ENCODE measurements around the gene DRAXIN.

The DRAXIN gene

DNA sequence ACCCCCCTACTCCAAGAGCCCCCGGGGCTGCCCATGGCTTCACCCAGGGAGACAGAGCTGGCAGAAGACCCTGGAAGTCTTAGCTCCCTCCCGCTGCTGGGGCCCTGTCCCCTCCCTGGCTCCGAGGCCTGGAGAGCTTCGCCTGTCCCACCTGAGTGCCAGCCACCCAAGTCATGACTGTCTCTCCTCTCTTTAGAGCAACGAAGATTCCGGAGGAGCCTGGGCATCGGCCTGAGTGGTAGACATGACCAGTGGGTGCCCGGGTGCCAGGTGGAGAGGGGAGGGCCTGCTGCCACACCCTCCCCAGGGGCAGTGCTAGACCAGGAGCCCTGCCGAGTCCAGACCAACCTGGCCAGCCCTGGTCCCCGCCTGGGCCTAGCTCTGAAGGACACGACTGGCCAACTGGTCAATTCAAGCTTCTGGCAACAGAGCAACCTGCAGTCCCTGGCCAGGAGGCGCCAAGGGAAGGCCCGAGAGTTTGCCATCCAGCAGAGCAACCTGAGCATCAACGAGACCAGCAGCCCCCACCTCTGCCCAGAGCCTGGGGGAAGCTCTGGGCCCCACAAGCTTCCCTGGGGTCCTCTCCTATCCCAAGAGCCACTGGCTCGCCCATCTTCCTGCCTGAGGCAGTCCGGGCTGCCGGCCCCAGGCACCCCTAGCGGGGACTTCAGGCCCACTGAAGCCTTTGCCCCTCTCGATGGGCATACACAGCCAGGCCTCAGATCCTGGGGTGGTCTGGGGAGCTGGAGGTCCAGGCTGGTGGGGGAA, 74.3 kb downstream of the DRAXIN start:
- TF ChIP-seq LEF1 (IDR thresholded peaks at IDR 0.05; ENCODE audit: borderline replicate concordance) (no peak), L3MBTL2 (conservative IDR thresholded peaks at IDR 0.05) (no peak)
- ChIA-PET POLR2A (no interaction called here), CTCF (no interaction called here)
- no peak for DNase-seq (ENCODE audit: extremely low spot score)

DNA sequence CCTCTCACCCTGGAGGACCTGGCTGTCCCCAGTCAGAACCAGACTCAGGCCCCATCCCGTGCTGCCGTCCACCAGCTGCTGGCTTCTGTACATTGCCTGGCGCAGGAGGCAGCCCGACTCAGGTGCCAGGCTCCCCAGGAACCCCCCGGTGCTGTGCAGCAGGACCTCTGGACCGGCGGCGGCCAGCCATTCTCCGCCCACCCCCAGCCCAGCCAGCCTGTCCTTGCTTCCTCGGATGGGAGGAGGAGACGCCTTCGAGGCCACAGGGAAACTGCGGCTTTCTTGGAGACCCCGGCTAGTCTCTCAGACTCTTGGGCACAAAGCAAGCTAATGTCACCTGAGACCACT, 74.9 kb downstream of the DRAXIN start:
- POLR2A ChIA-PET, result no interaction called here
- no peak for DNase-seq (ENCODE audit: extremely low spot score)
- TF ChIP-seq FOXK2 (IDR thresholded peaks at IDR 0.05) (no peak), L3MBTL2 (conservative IDR thresholded peaks at IDR 0.05) (no peak), FOXM1 (IDR thresholded peaks at IDR 0.05; ENCODE audit: borderline replicate concordance) (no peak), SUZ12 (IDR thresholded peaks at IDR 0.05) (no peak), ARNT (IDR thresholded peaks at IDR 0.05) (no peak), BHLHE40 (IDR thresholded peaks at IDR 0.05; ENCODE audit: borderline replicate concordance) (no peak), SP1 (IDR thresholded peaks at IDR 0.05) (no peak), ELF4 (IDR thresholded peaks at IDR 0.05) (no peak), FOXA1 (IDR thresholded peaks at IDR 0.05) (no peak), HDGF (IDR thresholded peaks at IDR 0.05; ENCODE audit: borderline replicate concordance) (no peak), ZNF384 (IDR thresholded peaks at IDR 0.05) (no peak), LEF1 (IDR thresholded peaks at IDR 0.05; ENCODE audit: borderline replicate concordance) (no peak), TARDBP (IDR thresholded peaks at IDR 0.05) (no peak), NFRKB (IDR thresholded peaks at IDR 0.05) (no peak), CTBP1 (IDR thresholded peaks at IDR 0.05; ENCODE audit: borderline replicate concordance) (no peak)
- TF ChIP-seq, protein P1, sequence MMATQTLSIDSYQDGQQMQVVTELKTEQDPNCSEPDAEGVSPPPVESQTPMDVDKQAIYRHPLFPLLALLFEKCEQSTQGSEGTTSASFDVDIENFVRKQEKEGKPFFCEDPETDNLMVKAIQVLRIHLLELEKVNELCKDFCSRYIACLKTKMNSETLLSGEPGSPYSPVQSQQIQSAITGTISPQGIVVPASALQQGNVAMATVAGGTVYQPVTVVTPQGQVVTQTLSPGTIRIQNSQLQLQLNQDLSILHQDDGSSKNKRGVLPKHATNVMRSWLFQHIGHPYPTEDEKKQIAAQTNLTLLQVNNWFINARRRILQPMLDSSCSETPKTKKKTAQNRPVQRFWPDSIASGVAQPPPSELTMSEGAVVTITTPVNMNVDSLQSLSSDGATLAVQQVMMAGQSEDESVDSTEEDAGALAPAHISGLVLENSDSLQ (IDR thresholded peaks at IDR 0.05), result no peak
- CTCF ChIA-PET, result no interaction called here

DNA sequence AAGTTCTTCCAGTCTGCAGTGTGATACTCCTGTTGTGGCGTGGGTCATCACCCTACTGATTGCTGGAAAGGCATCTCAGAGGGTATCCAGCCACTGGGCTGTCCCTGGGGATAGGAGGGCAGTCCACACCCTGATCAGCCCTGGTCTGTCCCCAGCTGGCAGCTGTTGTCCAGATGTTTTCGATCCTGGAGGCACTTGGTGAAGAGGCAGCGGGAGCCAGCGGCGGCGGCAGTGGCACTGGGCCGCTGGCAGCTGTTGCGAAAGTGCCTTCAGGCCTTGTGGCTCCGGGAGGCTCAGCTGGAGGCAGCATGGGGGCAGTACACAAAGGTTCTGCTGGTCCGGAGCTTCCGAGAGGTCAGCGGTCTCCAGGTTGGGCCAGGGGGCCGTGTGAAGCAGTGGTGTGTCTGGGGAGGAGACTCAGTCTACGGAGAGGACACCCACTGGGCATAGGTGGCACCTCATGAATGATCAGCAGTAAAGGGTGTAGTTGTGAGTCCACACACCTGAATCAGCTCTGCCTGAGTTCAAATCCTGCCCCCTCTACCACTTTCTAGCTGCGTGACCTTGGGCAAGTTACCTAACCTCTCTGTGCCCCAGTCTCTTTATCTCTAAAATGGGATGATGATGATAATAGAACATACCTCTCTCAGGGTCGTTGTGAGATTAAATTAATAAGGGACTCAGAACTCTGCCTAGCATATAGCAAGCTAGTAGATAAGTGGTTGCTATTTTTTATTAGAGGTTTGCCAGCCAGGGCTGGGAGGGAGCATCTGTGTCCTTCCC, 76.6 kb downstream of the DRAXIN start:
- no peak for DNase-seq (ENCODE audit: extremely low spot score)
- ChIA-PET POLR2A (no interaction called here), CTCF (interaction anchor here (0.7 kb wide), 1 partner anchor 31 kb away, joined by 4 read pairs; no protein-coding TSS in a partner anchor)
- no peak for TF ChIP-seq FOXM1 (IDR thresholded peaks at IDR 0.05; ENCODE audit: borderline replicate concordance)
- no peak for TF ChIP-seq SUZ12 (IDR thresholded peaks at IDR 0.05)
- TF ChIP-seq ARNT (IDR thresholded peaks at IDR 0.05), result no peak
- no peak for TF ChIP-seq NFRKB (IDR thresholded peaks at IDR 0.05)
- TF ChIP-seq L3MBTL2 (conservative IDR thresholded peaks at IDR 0.05), result no peak
- TF ChIP-seq CTBP1 (IDR thresholded peaks at IDR 0.05; ENCODE audit: borderline replicate concordance), result no peak
- TF ChIP-seq ELF4 (IDR thresholded peaks at IDR 0.05), result no peak
- no peak for TF ChIP-seq SP1 (IDR thresholded peaks at IDR 0.05)
- no peak for TF ChIP-seq LEF1 (IDR thresholded peaks at IDR 0.05; ENCODE audit: borderline replicate concordance)
- TF ChIP-seq HDGF (IDR thresholded peaks at IDR 0.05; ENCODE audit: borderline replicate concordance), result no peak
- TF ChIP-seq FOXK2 (IDR thresholded peaks at IDR 0.05), result no peak
- no peak for TF ChIP-seq BHLHE40 (IDR thresholded peaks at IDR 0.05; ENCODE audit: borderline replicate concordance)
- no peak for TF ChIP-seq TARDBP (IDR thresholded peaks at IDR 0.05)
- no peak for TF ChIP-seq FOXA1 (IDR thresholded peaks at IDR 0.05)
- TF ChIP-seq, protein P1 (IDR thresholded peaks at IDR 0.05), result no peak

DNA sequence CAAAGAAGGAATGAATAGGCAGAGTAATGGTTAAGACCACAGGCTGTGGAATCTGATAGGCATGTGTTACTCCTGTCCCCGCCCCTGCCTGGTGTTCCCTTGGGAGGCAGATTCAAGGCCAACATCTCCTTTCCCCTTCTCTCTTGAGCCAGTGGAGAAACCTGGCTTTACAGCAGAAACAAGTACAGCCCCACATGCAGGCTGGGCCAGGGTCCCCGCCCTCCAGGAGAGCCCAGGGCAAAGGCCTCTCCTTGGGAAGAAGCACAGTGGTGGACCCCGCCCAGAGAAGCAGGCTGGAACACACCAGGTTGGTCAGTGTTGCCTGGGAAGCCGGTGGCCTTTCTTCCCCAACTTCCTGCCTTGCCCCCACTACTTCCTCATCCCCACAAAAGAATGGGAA, 77.3 kb downstream of the DRAXIN start:
- no peak for DNase-seq (ENCODE audit: extremely low spot score)
- CTCF ChIA-PET, result no interaction called here
- TF ChIP-seq ZNF384 (IDR thresholded peaks at IDR 0.05) (no peak), HDGF (IDR thresholded peaks at IDR 0.05; ENCODE audit: borderline replicate concordance) (no peak), ARNT (IDR thresholded peaks at IDR 0.05) (no peak), ELF4 (IDR thresholded peaks at IDR 0.05) (no peak)
- TF ChIP-seq, protein P1 (IDR thresholded peaks at IDR 0.05), result no peak
- POLR2A ChIA-PET, result no interaction called here

DNA sequence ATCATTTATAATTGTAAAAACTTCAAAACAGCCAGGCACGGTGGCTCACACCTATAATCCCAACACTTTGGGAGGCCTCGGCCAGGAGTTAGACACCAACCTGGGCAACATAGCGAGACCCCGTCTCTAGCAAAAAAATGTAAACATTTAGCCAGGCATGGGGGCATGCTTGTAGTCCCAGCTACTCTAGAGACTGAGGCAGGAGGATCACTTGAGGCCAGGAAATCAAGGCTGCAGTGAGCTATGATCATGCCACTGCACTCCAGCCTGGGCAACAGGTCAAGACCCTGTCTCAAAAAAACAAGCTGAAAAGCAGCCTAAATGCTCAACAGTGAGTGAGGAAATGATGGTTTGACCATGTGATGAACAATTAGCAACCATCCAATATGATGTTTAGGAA, 77.8 kb downstream of the DRAXIN start:
- ChIA-PET CTCF (interaction anchor here (0.8 kb wide), 1 partner anchor 120 kb away, joined by 4 read pairs; no protein-coding TSS in a partner anchor), POLR2A (no interaction called here)
- DNase-seq (ENCODE audit: extremely low spot score), result no peak
- TF ChIP-seq FOXK2 (IDR thresholded peaks at IDR 0.05), result no peak
- no peak for TF ChIP-seq FOXM1 (IDR thresholded peaks at IDR 0.05; ENCODE audit: borderline replicate concordance)
- no peak for TF ChIP-seq BHLHE40 (IDR thresholded peaks at IDR 0.05; ENCODE audit: borderline replicate concordance)
- TF ChIP-seq LEF1 (IDR thresholded peaks at IDR 0.05; ENCODE audit: borderline replicate concordance), result no peak
- no peak for TF ChIP-seq CTBP1 (IDR thresholded peaks at IDR 0.05; ENCODE audit: borderline replicate concordance)
- TF ChIP-seq L3MBTL2 (conservative IDR thresholded peaks at IDR 0.05), result no peak

DNA sequence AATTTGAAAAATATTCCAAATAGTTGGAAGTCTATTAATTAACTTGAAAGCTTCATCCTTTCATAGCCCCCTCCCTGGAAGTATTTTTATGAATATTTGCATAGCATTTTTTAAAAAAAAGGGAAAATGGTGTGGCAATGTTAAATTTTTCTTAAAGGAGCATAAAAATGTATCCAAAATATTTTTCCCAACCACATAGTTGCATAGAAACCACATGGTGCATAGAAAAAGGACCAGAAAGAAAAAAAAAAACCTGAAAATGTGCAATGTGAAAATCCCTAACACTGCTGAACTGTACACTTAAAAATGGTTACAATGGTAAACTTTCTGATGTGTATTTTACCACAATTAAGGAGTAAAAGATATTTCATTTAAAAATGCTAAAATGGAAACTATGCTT, 78.5 kb downstream of the DRAXIN start:
- no peak for DNase-seq (ENCODE audit: extremely low spot score)
- TF ChIP-seq SP1 (IDR thresholded peaks at IDR 0.05) (no peak), FOXM1 (IDR thresholded peaks at IDR 0.05; ENCODE audit: borderline replicate concordance) (no peak), SUZ12 (IDR thresholded peaks at IDR 0.05) (no peak), TARDBP (IDR thresholded peaks at IDR 0.05) (no peak), ZNF384 (IDR thresholded peaks at IDR 0.05) (no peak), ARNT (IDR thresholded peaks at IDR 0.05) (no peak), LEF1 (IDR thresholded peaks at IDR 0.05; ENCODE audit: borderline replicate concordance) (no peak), BHLHE40 (IDR thresholded peaks at IDR 0.05; ENCODE audit: borderline replicate concordance) (no peak), ELF4 (IDR thresholded peaks at IDR 0.05) (no peak)
- CTCF ChIA-PET, result interaction anchor here (0.8 kb wide), 1 partner anchor 120 kb away, joined by 4 read pairs; no protein-coding TSS in a partner anchor
- POLR2A ChIA-PET, result no interaction called here
